Measurements from ENCODE around the gene CHRM4.

Gene CHRM4

DNA sequence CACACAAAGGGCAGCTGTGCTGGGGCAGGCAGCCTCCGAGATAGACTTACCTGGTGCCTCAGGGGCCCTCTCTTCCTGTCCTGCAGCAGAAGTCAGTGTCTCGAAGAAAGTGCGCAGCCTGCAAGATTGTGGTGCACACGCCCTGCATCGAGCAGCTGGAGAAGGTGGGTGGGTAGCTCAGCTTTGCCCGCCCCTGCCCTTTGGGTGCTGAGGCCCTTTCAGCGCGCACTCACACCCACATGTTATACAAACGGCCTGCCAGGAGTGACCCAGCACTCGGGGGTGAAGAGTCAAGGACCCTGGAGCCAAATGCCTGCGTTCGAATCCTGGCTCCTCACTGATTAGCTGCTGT is 23.7 kb downstream of the CHRM4 start:
- TF ChIP-seq, protein P1, sequence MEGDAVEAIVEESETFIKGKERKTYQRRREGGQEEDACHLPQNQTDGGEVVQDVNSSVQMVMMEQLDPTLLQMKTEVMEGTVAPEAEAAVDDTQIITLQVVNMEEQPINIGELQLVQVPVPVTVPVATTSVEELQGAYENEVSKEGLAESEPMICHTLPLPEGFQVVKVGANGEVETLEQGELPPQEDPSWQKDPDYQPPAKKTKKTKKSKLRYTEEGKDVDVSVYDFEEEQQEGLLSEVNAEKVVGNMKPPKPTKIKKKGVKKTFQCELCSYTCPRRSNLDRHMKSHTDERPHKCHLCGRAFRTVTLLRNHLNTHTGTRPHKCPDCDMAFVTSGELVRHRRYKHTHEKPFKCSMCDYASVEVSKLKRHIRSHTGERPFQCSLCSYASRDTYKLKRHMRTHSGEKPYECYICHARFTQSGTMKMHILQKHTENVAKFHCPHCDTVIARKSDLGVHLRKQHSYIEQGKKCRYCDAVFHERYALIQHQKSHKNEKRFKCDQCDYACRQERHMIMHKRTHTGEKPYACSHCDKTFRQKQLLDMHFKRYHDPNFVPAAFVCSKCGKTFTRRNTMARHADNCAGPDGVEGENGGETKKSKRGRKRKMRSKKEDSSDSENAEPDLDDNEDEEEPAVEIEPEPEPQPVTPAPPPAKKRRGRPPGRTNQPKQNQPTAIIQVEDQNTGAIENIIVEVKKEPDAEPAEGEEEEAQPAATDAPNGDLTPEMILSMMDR (IDR thresholded peaks at IDR 0.05; ENCODE audit: control insufficient read depth, extremely low read depth, insufficient read depth) = no peak
- no peak overlapping the region for H3K4me3 ChIP-seq (ENCODE audit: low read depth, low read length)
- no peak for DNase-seq (ENCODE audit: low read depth)

DNA sequence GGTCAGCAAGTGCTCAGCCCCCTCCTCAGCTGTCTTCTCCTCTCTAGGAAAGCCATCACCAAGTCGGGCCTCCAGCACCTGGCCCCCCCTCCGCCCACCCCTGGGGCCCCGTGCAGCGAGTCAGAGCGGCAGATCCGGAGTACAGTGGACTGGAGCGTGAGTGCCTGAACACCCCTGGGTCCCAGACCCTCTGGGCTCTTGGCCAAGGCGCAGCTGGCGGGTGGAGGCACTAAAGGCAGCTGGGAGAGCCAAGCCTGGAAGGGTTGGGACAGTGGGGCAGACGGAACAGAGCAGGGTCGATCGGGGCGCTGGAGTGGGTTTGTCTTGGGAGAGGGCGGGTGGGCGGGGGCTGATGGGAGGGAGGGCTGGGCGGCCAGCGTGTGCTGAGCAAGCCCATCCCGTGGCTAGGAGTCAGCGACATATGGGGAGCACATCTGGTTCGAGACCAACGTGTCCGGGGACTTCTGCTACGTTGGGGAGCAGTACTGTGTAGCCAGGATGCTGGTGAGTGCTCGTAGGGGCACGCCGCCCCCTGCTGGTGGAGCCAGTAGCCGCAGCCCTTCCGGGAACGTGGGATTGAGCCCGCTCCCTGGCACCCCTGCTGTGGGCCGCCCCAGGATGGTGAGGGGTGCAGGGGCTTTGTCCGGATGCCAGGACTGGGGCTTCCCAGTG is 24.2 kb downstream of the CHRM4 start:
- DNase-seq (ENCODE audit: low read depth) = no peak
- no peak overlapping the region for H3K4me3 ChIP-seq (ENCODE audit: low read depth, low read length)
- TF ChIP-seq, protein P1 (IDR thresholded peaks at IDR 0.05; ENCODE audit: control insufficient read depth, extremely low read depth, insufficient read depth) = peak; percentile 79

DNA sequence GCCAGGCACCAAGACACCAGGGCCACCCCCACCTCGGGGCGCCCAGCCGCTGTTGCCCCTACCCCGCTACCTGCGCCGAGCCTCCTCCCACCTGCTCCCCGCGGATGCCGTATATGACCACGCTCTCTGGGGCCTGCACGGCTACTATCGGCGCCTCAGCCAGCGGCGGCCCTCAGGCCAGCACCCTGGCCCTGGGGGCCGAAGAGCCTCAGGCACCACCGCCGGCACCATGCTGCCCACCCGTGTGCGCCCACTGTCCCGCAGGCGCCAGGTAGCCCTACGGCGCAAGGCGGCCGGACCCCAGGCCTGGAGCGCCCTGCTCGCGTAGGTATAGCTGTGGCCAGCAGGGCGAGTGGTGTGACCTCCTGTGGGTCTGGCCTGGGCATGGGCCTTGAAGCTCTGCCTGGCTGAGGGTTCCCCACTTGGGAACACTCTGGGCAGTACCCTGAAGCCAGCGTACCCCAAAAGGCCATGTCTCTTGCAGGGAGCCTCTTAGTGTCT is 24.9 kb downstream of the CHRM4 start:
- no peak overlapping the region for H3K4me3 ChIP-seq (ENCODE audit: low read depth, low read length)
- DNase-seq (ENCODE audit: low read depth) = no peak
- TF ChIP-seq, protein P1 (IDR thresholded peaks at IDR 0.05; ENCODE audit: control insufficient read depth, extremely low read depth, insufficient read depth) = no peak

DNA sequence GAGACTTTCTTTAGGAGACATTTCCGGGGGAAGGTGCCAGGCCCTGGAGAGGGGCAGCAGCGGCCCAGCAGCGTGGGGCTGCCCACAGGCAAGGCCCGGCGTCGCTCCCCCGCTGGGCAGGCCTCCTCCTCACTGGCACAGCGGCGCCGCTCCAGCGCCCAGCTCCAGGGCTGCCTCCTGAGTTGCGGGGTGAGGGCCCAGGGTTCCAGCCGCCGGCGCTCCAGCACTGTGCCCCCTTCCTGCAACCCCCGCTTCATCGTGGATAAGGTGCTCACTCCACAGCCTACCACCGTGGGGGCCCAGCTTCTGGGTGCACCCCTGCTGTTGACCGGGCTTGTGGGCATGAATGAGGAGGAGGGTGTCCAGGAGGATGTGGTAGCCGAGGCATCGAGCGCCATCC is 25.3 kb downstream of the CHRM4 start:
- H3K4me3 ChIP-seq (ENCODE audit: low read depth, low read length) = no peak overlapping the region
- TF ChIP-seq, protein P1 (IDR thresholded peaks at IDR 0.05; ENCODE audit: control insufficient read depth, extremely low read depth, insufficient read depth) = no peak
- no peak for DNase-seq (ENCODE audit: low read depth)

DNA sequence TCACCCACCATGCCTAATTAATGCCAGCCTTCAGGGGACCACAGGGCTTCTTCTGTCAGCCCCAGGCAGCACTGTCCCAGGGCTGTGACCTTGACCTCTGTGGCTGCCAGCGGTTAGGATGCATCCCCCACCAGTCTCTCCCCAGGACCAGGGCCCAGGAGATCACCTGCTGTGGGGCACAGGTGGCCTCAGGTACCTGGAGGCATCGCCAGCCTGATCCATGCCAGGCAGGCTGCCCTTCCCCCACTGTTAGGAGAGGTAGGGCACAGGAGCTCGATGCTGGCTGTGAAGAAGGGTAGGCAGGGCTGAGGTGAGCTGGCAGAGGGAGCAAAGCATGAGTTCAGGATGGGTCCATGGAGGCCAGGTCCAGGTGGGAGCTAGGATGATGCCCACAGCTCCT is 26.8 kb downstream of the CHRM4 start:
- H3K4me3 ChIP-seq (ENCODE audit: low read depth, low read length) = no peak overlapping the region
- TF ChIP-seq, protein P1 (IDR thresholded peaks at IDR 0.05; ENCODE audit: control insufficient read depth, extremely low read depth, insufficient read depth) = no peak
- no peak for DNase-seq (ENCODE audit: low read depth)

DNA sequence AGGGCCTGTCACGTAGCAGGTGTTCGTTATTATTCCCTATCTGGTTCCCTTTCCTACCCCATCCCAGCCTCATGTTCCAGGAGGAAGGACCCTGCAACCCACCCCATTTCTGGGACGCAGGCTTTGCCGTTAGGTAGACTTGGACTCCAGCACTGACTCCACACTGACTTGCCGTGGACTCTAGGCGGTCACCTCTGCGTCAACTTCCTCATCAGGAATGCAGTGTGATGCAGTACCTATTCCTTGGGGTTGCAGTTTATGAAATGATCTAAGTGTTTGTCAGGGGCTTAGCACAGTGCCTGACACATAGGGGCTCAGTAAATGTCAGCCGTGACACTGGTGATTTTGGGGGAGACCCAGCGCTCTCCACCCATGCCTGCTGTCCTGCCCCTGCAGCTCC is 27.5 kb downstream of the CHRM4 start:
- no peak overlapping the region for H3K4me3 ChIP-seq (ENCODE audit: low read depth, low read length)
- TF ChIP-seq, protein P1 (IDR thresholded peaks at IDR 0.05; ENCODE audit: control insufficient read depth, extremely low read depth, insufficient read depth) = no peak
- DNase-seq (ENCODE audit: low read depth) = no peak

DNA sequence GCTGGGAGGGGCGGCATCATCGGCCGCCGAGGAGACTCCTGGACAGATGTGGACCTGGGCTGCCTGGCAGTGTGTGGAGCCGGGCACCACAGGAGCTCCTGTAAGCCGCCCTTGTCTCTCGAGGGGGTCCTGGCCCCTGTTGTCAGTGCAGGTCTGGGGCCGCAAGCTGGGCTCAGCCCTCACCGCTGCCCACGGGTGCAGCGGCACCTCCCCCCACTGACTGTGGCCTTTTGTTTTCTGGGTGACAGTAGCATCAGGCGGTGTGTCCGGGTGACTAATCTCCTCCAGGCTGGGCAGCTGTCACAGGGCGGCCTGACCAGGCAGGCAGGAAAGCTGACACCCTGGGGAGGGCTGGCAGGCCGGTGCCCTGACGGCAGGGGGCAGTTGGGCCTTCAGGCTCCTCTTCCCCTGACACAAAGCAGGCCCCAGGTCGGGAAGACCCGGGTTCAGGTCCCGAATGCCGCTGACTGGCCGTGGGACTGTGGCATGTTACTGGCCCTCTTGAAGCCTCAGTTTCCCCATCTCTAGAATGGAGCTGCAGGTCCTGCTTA is 28.0 kb downstream of the CHRM4 start:
- no peak for DNase-seq (ENCODE audit: low read depth)
- TF ChIP-seq, protein P1 (IDR thresholded peaks at IDR 0.05; ENCODE audit: control insufficient read depth, extremely low read depth, insufficient read depth) = no peak
- H3K4me3 ChIP-seq (ENCODE audit: low read depth, low read length) = no peak overlapping the region
